Measurements from ENCODE around the gene USP44.

USP44 gene

GRCh38 chr12:95577820-95578219 is 26.5 kb upstream of the USP44 start:
- H3K79me2 ChIP-seq (ENCODE audit: insufficient read depth, low read length): no peaks in the 10 kb centered on the region
- H3K9ac ChIP-seq (ENCODE audit: low read length): no peak overlapping the region
- H4K20me1 ChIP-seq (ENCODE audit: low read depth, low read length): no peaks in the 10 kb centered on the region
- no peak overlapping the region for H3K4me3 ChIP-seq (ENCODE audit: insufficient read depth, low read length, poor library complexity, severe bottlenecking)
- H3K9me2 ChIP-seq (replicated peaks; ENCODE audit: insufficient read depth, low read length): no peaks in the 10 kb centered on the region
- TF ChIP-seq CTCF (IDR thresholded peaks at IDR 0.05; ENCODE audit: insufficient read depth, low read length, poor library complexity, severe bottlenecking): no peak
- TF ChIP-seq EZH2phosphoT487 (conservative IDR thresholded peaks at IDR 0.05; ENCODE audit: low read length): no peak
- no peak overlapping the region for H3K27ac ChIP-seq (ENCODE audit: low read depth, low read length)
- H2AFZ ChIP-seq (ENCODE audit: low read depth, low read length, severe bottlenecking): no peak overlapping the region
- H3K27me3 ChIP-seq (ENCODE audit: low read length): no peaks in the 10 kb centered on the region
- no peaks in the 10 kb centered on the region for H3K9me3 ChIP-seq (ENCODE audit: insufficient read depth, low read length)
- H3K4me2 ChIP-seq (ENCODE audit: low read depth, low read length, poor library complexity, severe bottlenecking): no peak overlapping the region
- no peaks in the 10 kb centered on the region for H3K36me3 ChIP-seq (ENCODE audit: low read length)
- no peaks in the 10 kb centered on the region for H3F3A ChIP-seq (ENCODE audit: insufficient read depth)

GRCh38 chr12:95574799-95575452 is 23.6 kb upstream of the USP44 start:
- no peaks in the 10 kb centered on the region for H3K9me3 ChIP-seq (ENCODE audit: insufficient read depth, low read length)
- no peaks in the 10 kb centered on the region for H3K79me2 ChIP-seq (ENCODE audit: insufficient read depth, low read length)
- no peaks in the 10 kb centered on the region for H3K9me2 ChIP-seq (replicated peaks; ENCODE audit: insufficient read depth, low read length)
- H3K4me3 ChIP-seq (ENCODE audit: insufficient read depth, low read length, poor library complexity, severe bottlenecking): no peak overlapping the region
- H3F3A ChIP-seq (ENCODE audit: insufficient read depth): no peaks in the 10 kb centered on the region
- H3K36me3 ChIP-seq (ENCODE audit: low read length): no peaks in the 10 kb centered on the region
- H3K27ac ChIP-seq (ENCODE audit: low read depth, low read length): no peak overlapping the region
- H3K9ac ChIP-seq (ENCODE audit: low read length): no peak overlapping the region
- H3K4me2 ChIP-seq (ENCODE audit: low read depth, low read length, poor library complexity, severe bottlenecking): no peak overlapping the region
- H2AFZ ChIP-seq (ENCODE audit: low read depth, low read length, severe bottlenecking): no peak overlapping the region
- no peaks in the 10 kb centered on the region for H3K27me3 ChIP-seq (ENCODE audit: low read length)
- no peaks in the 10 kb centered on the region for H4K20me1 ChIP-seq (ENCODE audit: low read depth, low read length)
- no peak for TF ChIP-seq EZH2phosphoT487 (conservative IDR thresholded peaks at IDR 0.05; ENCODE audit: low read length)
- TF ChIP-seq CTCF (IDR thresholded peaks at IDR 0.05; ENCODE audit: insufficient read depth, low read length, poor library complexity, severe bottlenecking): peak; percentile 51

DNA sequence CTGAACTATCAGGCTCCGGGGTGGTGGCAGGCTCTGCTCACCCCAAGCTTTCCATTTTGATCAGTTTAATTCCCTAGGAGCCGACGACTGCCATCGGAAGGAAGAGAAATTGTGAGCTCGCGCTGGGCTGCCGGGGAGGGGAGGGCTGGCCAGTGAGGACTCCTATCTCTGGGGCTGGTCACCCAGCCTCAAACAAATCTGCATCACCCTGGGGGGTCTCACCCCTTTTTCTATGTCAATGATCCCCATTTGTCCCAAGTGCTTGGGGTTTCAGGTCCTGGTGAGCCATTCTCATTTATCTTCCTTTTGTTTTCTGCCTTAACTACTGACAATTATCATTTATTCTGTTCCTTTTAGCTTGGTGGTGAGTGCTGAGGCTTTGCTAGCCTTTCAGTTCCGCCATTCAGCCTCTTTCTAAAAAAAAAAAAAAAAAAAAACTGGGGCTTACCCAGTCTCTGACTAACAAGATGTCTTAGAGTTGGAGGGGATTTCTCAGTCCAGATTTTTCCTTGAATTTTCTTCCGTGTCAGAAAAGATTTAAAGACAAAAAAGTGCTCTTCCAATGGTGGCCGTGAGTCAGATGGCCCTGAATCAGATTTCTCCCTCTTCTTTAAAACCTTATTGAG is 22.8 kb upstream of the USP44 start:
- Histone ChIP-seq H3K36me3 (ENCODE audit: low read length) (no peaks in the 10 kb centered on the region), H3K9me3 (ENCODE audit: insufficient read depth, low read length) (no peaks in the 10 kb centered on the region), H3K4me3 (ENCODE audit: insufficient read depth, low read length, poor library complexity, severe bottlenecking) (no peak overlapping the region), H3K79me2 (ENCODE audit: insufficient read depth, low read length) (no peaks in the 10 kb centered on the region), H3K9ac (ENCODE audit: low read length) (no peak overlapping the region), H3K27me3 (ENCODE audit: low read length) (no peaks in the 10 kb centered on the region), H2AFZ (ENCODE audit: low read depth, low read length, severe bottlenecking) (no peak overlapping the region), H3K9me2 (replicated peaks; ENCODE audit: insufficient read depth, low read length) (no peaks in the 10 kb centered on the region), H3K27ac (ENCODE audit: low read depth, low read length) (no peak overlapping the region), H3K4me2 (ENCODE audit: low read depth, low read length, poor library complexity, severe bottlenecking) (no peak overlapping the region), H4K20me1 (ENCODE audit: low read depth, low read length) (no peaks in the 10 kb centered on the region), H3F3A (ENCODE audit: insufficient read depth) (no peaks in the 10 kb centered on the region)
- no peak for TF ChIP-seq CTCF (IDR thresholded peaks at IDR 0.05; ENCODE audit: insufficient read depth, low read length, poor library complexity, severe bottlenecking)
- TF ChIP-seq EZH2phosphoT487 (conservative IDR thresholded peaks at IDR 0.05; ENCODE audit: low read length): no peak

All from SU-DHL-6 (cell line).